Activated T-cell treated with anti-CD3 and anti-CD28 coated beads, Interleukin-2, amount 50 U/mL, for 24 hours (primary cell): ENCODE data around the gene GOLGA1.
"Not testable (repeated sequence)": the region's sequence is repeated elsewhere in the genome, so short reads cannot be mapped to it uniquely, and the experiment has no call there.

ENCODE experiments used
- DNase-seq: peaks from one replicate; pipeline ENCODE4 v3.0.0-alpha.2; 2020
- H3K27ac Mint-ChIP-seq: 2 replicates; pipeline ENCODE4 v1.8.0; 2020; ENCODE audit warnings: mild to moderate bottlenecking, mixed read lengths
- H3K27me3 Mint-ChIP-seq: 2 replicates; pipeline ENCODE4 v1.8.0; 2020; ENCODE audit warnings: mixed read lengths
- H3K36me3 Mint-ChIP-seq: 2 replicates; pipeline ENCODE4 v1.8.0; 2020; ENCODE audit warnings: low read depth, mixed read lengths
- H3K4me1 Mint-ChIP-seq: 2 replicates; pipeline ENCODE4 v1.8.0; 2020; ENCODE audit warnings: low read depth, mixed read lengths
- H3K4me3 Mint-ChIP-seq: 2 replicates; pipeline ENCODE4 v1.8.0; 2020; ENCODE audit warnings: mild to moderate bottlenecking, moderate library complexity, mixed read lengths
- H3K9me3 Mint-ChIP-seq: 2 replicates; pipeline ENCODE4 v1.8.0; 2020; ENCODE audit warnings: mixed read lengths

The GOLGA1 gene

GRCh38 chr9:124940894-124941678, at the start of gene GOLGA1:
Gene GOLGA1 (minus strand): TSS chr9:124941083. CDS start chr9:124938711, 2,372 bp downstream.
- DNase-seq, result peak; percentile 96
- H3K27me3 Mint-ChIP-seq, result no peaks in the 10 kb centered on the region

DNA sequence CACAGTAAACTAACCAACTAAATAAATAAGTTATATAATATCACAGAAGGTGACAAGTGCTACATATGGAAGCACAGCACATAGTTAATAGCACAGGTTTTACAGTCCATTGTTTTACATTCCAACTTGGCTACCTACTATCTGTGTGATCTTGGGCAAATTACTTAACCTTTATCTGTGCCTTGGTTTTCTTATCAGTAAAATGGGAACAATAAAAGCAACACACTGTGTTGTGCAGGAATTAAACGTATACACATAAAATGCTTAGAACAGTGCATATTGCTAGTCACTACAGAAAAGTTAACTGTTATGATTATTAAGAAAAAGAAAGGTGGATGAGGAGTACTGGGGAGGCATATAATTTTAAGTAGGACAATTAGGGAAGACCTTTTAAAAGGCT, 42.8 kb upstream of the GOLGA1 start:
- no peaks in the 10 kb centered on the region for H3K27me3 Mint-ChIP-seq
- H3K4me3 Mint-ChIP-seq, result no peak overlapping the region
- no peak overlapping the region for H3K27ac Mint-ChIP-seq
- DNase-seq, result no peak
- H3K9me3 Mint-ChIP-seq, result no peaks in the 10 kb centered on the region
- H3K36me3 Mint-ChIP-seq, result peaks cover 24% of the 10 kb centered on the region
- H3K4me1 Mint-ChIP-seq, result no peaks in the 10 kb centered on the region

More at GRCh38 chr9:124940894-124941678, at the start of gene GOLGA1:
- peaks cover 44% of the 10 kb centered on the region for H3K36me3 Mint-ChIP-seq
- H3K9me3 Mint-ChIP-seq, result no peaks in the 10 kb centered on the region
- peak within 1 kb of the TSS; percentile 89 for H3K4me3 Mint-ChIP-seq
- H3K4me1 Mint-ChIP-seq, result peaks cover 29% of the 10 kb centered on the region
- H3K27ac Mint-ChIP-seq, result peak within 1 kb of the TSS; percentile 98

- Mint-ChIP-seq H3K4me3 (no peak overlapping the region), H3K27me3 (no peaks in the 10 kb centered on the region), H3K36me3 (peaks cover 19% of the 10 kb centered on the region), H3K27ac (no peak overlapping the region), H3K9me3 (no peaks in the 10 kb centered on the region), H3K4me1 (no peaks in the 10 kb centered on the region)
- DNase-seq, result no peak
These were observed 39.5 kb upstream of the GOLGA1 start for GRCh38 chr9:124980431-124980830.

GRCh38 chr9:124975131-124975530, 34.2 kb upstream of the GOLGA1 start:
- Mint-ChIP-seq H3K4me1 (peaks cover 7% of the 10 kb centered on the region), H3K9me3 (no peaks in the 10 kb centered on the region), H3K4me3 (no peak overlapping the region), H3K36me3 (peaks cover 28% of the 10 kb centered on the region), H3K27me3 (no peaks in the 10 kb centered on the region), H3K27ac (no peak overlapping the region)
- DNase-seq, result no peak

GRCh38 chr9:124973807-124974206, 32.9 kb upstream of the GOLGA1 start:
- Mint-ChIP-seq H3K4me1 (peaks cover 7% of the 10 kb centered on the region), H3K27ac (no peak overlapping the region), H3K36me3 (peaks cover 33% of the 10 kb centered on the region), H3K27me3 (no peaks in the 10 kb centered on the region), H3K9me3 (no peaks in the 10 kb centered on the region), H3K4me3 (no peak overlapping the region)
- DNase-seq, result no peak

GRCh38 chr9:124972241-124972770, 31.4 kb upstream of the GOLGA1 start:
- peak overlapping the region; percentile 66 for H3K27ac Mint-ChIP-seq

GRCh38 chr9:124969401-124969800, 28.5 kb upstream of the GOLGA1 start:
- Mint-ChIP-seq H3K36me3 (peaks cover 40% of the 10 kb centered on the region), H3K4me3 (no peak overlapping the region), H3K9me3 (no peaks in the 10 kb centered on the region), H3K27me3 (no peaks in the 10 kb centered on the region), H3K27ac (no peak overlapping the region), H3K4me1 (peaks cover 37% of the 10 kb centered on the region)
- no peak for DNase-seq

More at GRCh38 chr9:124972241-124972770, 31.4 kb upstream of the GOLGA1 start:
- Mint-ChIP-seq H3K4me1 (peaks cover 11% of the 10 kb centered on the region), H3K9me3 (no peaks in the 10 kb centered on the region), H3K36me3 (peaks cover 46% of the 10 kb centered on the region), H3K4me3 (no peak overlapping the region), H3K27me3 (no peaks in the 10 kb centered on the region)
- no peak for DNase-seq

GRCh38 chr9:124968238-124968637, 27.4 kb upstream of the GOLGA1 start:
- Mint-ChIP-seq H3K27ac (no peak overlapping the region), H3K4me1 (peaks cover 45% of the 10 kb centered on the region)
- DNase-seq, result no peak

DNA sequence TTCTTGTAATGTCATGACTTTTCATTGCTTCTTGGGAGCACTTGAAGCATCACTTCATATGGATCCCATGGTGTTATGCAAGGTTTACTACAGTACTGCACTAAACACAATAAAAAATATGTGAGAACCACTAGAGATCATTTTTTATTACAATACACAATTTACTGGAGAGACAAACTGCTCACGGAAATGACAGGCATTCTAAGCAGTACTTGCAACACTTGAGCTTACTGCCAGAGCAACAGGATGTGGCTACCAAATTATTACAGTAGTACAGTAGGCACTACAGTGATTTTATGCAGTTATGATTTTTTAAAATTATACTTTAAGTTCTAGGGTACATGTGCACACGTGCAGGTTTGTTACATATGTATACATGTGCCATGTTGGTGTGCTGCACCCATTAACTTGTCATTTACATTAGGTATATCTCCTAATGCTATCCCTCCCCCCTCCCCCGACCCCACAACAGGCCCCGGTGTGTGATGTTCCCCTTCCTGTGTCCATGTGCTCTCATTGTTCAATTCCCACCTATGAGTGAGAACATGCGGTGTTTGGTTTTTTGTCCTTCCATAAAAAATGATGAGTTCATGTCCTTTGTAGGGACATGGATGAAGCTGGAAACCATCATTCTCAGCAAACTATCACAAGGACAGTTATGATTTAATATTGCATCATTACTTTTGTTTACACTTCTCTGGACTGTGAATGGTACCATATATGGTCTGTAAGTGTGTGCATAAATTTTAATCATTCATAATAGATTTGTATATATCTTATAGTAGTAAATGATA, 25.1 kb upstream of the GOLGA1 start:
- not testable (repeated sequence) for DNase-seq, H3K4me3 Mint-ChIP-seq
- H3K4me1 Mint-ChIP-seq, result peaks cover 38% of the 10 kb centered on the region

More at GRCh38 chr9:124968238-124968637, 27.4 kb upstream of the GOLGA1 start:
- Mint-ChIP-seq H3K36me3 (peaks cover 34% of the 10 kb centered on the region), H3K9me3 (no peaks in the 10 kb centered on the region), H3K27me3 (no peaks in the 10 kb centered on the region), H3K4me3 (no peak overlapping the region)

GRCh38 chr9:124964604-124965003, 23.7 kb upstream of the GOLGA1 start:
- Mint-ChIP-seq H3K36me3 (peaks cover 19% of the 10 kb centered on the region), H3K27ac (peak overlapping the region; percentile 92), H3K27me3 (no peaks in the 10 kb centered on the region), H3K4me3 (no peak overlapping the region), H3K4me1 (peaks cover 38% of the 10 kb centered on the region), H3K9me3 (no peaks in the 10 kb centered on the region)
- no peak for DNase-seq

More for the DNA sequence above, 25.1 kb upstream of the GOLGA1 start:
- peaks cover 25% of the 10 kb centered on the region for H3K36me3 Mint-ChIP-seq
- peak overlapping the region; percentile 92 for H3K27ac Mint-ChIP-seq
- not testable (repeated sequence) for H3K9me3 Mint-ChIP-seq, H3K27me3 Mint-ChIP-seq

DNA sequence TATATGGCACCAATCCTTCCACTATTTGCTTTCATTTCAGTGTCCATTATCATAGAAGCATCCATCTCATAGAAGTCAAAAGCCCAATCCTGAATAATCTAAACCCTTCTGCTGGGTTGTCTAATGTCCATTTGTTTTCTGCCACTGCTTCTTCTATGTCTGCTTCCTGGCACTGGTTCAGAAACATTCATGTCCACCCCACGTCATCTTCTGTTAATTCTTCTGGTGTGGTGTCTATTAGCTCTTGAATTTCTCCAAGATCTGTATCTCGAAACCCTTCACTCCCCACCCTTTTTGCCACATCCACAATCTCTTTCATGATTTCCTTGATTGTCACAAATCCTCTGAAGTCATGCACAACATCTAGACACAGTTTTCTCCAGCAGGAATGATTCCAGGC, 23.2 kb upstream of the GOLGA1 start:
- Mint-ChIP-seq H3K36me3 (peaks cover 19% of the 10 kb centered on the region), H3K27ac (peak overlapping the region; percentile 92), H3K4me3 (no peak overlapping the region), H3K9me3 (no peaks in the 10 kb centered on the region), H3K4me1 (peaks cover 38% of the 10 kb centered on the region), H3K27me3 (no peaks in the 10 kb centered on the region)
- no peak for DNase-seq

DNA sequence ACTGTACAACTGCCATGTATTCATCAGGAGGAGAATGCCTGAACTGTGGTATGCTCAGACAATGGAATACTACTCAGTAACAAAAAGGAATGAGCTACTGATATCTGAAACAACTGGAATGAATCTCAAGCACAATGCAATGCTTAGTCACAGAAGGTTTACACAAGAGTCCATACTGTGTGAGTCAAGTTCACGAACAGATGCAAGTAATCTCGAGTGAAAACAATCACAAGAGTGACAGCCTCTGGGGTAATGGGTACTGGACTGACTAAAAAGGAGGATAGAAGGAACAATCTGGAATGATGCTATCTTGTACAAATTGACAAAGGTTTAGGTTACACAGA, 19.5 kb upstream of the GOLGA1 start:
- Mint-ChIP-seq H3K27me3 (no peaks in the 10 kb centered on the region), H3K36me3 (peaks cover 2% of the 10 kb centered on the region), H3K4me3 (no peak overlapping the region), H3K9me3 (no peaks in the 10 kb centered on the region), H3K4me1 (peaks cover 17% of the 10 kb centered on the region), H3K27ac (no peak overlapping the region)
- no peak for DNase-seq

- not testable (repeated sequence) for H3K4me3 Mint-ChIP-seq
These were observed 19.0 kb upstream of the GOLGA1 start for GRCh38 chr9:124959671-124960408.

DNA sequence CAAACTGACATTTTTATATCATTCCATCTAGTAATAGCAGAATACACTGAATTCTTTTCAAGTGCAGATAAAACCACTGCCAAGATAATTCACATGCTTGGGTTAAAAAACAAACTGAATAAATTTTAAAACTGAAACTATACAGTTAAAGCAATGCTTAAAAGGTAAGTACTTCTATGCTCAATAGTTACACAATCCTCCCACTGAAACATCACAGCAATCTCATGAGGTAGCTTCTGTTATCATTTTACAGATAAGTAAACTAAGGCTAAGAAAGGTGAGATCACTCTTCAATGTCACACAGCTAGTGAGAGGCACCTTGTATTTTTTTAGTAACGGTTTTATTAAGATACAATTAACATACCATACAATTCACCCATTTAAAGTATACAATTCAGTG, 13.4 kb upstream of the GOLGA1 start:
- no peak for DNase-seq
- Mint-ChIP-seq H3K27me3 (no peaks in the 10 kb centered on the region), H3K27ac (no peak overlapping the region), H3K4me3 (no peak overlapping the region), H3K4me1 (no peaks in the 10 kb centered on the region), H3K36me3 (peaks cover 9% of the 10 kb centered on the region), H3K9me3 (no peaks in the 10 kb centered on the region)

More at GRCh38 chr9:124959671-124960408, 19.0 kb upstream of the GOLGA1 start:
- not testable (repeated sequence) for H3K36me3 Mint-ChIP-seq, H3K27ac Mint-ChIP-seq, DNase-seq, H3K9me3 Mint-ChIP-seq, H3K27me3 Mint-ChIP-seq
- H3K4me1 Mint-ChIP-seq, result peaks cover 12% of the 10 kb centered on the region
